COLO829 (cell line): ENCODE data around the gene LHX3.

ENCODE experiments used
- DNase-seq: peaks from one replicate; pipeline ENCODE4 v3.0.0; 2012; ENCODE audit warnings: low spot score

The LHX3 gene

GRCh38 chr9:136192289-136193126 lies 12.4 kb downstream of the LHX3 start:
- DNase-seq, result no peak

- no peak for DNase-seq
These were observed 13.0 kb downstream of the LHX3 start for GRCh38 chr9:136191960-136192286.

- DNase-seq, result no peak
These were observed 13.6 kb downstream of the LHX3 start for GRCh38 chr9:136191099-136191959.

GRCh38 chr9:136190656-136191055 lies 14.3 kb downstream of the LHX3 start:
- no peak for DNase-seq

GRCh38 chr9:136190237-136190601 lies 14.7 kb downstream of the LHX3 start:
- DNase-seq, result no peak

GRCh38 chr9:136189394-136190236 lies 15.3 kb downstream of the LHX3 start:
- no peak for DNase-seq

GRCh38 chr9:136187683-136188586 lies 17.0 kb downstream of the LHX3 start:
- DNase-seq, result no peak

GRCh38 chr9:136187197-136187596 lies 17.7 kb downstream of the LHX3 start:
- no peak for DNase-seq

- no peak for DNase-seq
These were observed 18.5 kb downstream of the LHX3 start for GRCh38 chr9:136186386-136186785.

GRCh38 chr9:136185596-136186366 lies 19.1 kb downstream of the LHX3 start:
- DNase-seq, result no peak

- no peak for DNase-seq
These were observed 19.9 kb downstream of the LHX3 start for GRCh38 chr9:136185066-136185465.

GRCh38 chr9:136182850-136183422 lies 22.0 kb downstream of the LHX3 start:
- DNase-seq, result no peak

GRCh38 chr9:136182420-136182787 lies 22.5 kb downstream of the LHX3 start:
- no peak for DNase-seq

GRCh38 chr9:136181784-136182419 lies 23.0 kb downstream of the LHX3 start:
- DNase-seq, result no peak

- no peak for DNase-seq
These were observed 24.3 kb downstream of the LHX3 start for GRCh38 chr9:136180586-136180985.

- no peak for DNase-seq
These were observed 25.2 kb downstream of the LHX3 start for GRCh38 chr9:136179761-136180160.

- no peak for DNase-seq
These were observed 25.8 kb downstream of the LHX3 start for GRCh38 chr9:136179101-136179616.

- DNase-seq, result no peak
These were observed 26.2 kb downstream of the LHX3 start for GRCh38 chr9:136178773-136179075.

GRCh38 chr9:136178061-136178772 lies 26.7 kb downstream of the LHX3 start:
- DNase-seq, result no peak
